ENCODE data around the gene ETS2.
A peak's percentile ranks its signal among the peaks of the same experiment; 100 is the strongest.

Gene ETS2

GRCh38 chr21:38780879-38781278, 24.9 kb upstream of the ETS2 start:
- no peak for DNase-seq

DNA sequence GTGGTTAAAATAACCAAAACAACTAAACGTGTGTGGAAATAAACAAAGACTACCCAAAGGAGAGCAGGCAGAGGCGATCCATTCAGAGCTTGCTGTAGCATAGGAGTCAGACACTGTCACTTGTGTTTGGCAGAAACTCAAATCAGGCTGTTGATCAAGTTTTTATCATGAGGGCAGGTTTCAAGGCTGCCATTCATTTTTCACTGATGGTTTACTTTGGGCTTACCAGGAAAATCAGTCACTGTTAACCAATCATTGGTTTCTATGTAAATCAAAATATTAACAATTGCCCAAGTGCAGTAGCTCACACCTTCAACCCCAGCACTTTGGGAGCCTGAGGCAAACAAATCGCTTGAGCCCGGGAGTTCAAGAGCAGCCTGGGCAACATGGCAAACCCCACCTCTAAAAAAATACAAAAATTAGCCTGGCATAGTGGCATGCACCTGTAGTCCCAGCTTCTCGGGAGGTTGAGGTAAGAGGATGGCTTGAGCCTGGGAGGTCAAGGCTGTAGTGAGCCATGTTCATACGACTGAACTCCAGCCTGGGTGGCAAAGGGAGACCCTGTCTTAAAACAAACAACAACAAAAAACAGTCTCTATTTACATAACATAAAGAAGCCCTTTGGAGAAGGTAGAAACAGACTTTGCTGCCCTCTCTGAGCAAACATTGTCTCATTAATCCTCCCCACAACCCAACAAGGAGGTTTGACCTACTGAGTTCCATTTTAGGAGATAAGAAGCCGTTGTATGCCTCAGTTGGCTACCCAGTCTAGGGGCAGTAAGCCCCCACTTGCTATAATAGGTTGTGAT, 21.1 kb upstream of the ETS2 start:
- DNase-seq: no peak

GRCh38 chr21:38785483-38785882, 20.2 kb upstream of the ETS2 start:
- DNase-seq: no peak

DNA sequence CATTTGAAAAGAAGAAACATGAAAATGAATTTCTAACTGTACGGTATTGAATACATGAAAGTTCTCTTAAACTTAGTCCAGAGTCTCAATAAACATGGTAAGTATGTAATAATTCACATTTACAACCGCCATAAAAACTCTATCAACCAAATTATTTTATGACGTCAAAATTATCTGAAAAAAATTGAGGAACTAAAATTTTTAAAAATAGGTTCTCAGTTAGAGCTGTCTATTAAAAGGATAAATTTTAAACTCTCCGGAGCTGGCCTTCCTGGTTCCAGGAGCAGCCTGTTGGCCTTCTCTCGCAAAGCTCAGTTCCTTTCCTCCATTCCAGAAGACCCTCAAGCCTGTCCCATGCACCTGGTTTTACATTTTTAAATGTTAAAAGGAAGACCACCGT, 18.7 kb upstream of the ETS2 start:
- no peak for DNase-seq

DNA sequence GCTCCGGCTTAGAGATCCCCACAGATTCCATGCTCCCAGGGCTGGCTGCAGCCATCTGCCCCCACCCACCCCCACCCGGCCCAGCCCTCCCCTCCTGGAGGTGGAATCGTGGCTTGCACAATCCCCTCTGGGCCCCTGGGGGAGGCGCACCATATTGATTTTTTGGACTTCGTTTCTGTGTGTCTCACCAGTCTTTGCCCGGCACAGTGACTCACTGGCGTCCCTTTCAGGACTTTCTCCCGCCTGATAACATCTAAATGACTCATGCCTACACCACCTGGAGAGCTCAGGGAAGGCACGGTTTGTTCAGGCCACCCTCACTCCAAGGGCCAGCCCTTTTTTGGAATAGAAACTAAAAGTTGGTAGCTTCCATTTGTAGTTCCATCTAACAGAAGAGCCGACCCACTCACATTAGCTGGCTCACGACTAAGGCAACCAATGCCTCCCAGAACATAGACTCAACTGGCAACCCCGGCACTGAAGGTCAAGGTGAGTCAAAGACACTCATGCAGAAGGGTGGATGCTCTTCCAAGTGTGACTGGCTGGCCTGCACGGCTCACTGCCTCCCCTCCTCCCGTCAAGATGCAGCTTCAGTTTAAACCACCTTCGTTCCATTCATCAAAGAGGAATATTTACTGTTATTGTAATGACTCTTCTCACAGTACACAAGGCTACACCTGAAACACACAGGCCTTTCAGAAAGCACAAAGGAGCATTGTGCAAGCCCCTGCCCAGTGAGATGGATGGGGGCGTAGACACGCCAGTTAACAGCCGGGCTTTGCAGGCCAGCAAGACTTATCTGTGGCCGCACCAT, 18.1 kb upstream of the ETS2 start:
- peak; percentile 48 for DNase-seq

DNA sequence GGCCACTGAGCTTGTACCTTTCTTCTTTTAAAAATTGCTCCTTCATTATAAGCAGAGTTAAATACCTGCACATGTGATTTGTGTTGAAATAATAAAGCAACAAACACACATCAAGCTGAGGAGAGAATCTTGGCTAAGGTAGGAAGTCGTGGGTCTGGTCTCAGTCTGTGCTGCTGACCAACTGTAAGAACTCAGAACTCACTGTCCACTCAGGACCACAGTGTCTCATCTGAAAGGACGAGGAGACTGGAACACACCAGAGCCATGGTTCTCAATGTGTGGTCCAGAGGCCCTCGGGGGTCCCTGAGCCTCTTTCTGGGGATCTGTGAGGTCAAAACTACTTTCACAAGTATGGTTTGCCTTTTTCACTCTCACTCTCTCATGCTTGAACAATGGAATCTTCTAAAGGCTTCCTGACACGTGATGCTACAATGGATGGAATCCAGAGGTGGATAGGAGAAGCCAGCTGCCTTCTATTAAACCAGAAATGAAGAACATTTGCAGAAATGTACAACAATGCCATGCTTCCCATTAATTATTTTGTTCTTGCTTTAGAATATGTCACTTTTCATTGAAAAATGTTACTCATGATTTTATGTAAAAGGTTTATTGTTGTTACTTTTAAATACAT, 17.3 kb upstream of the ETS2 start:
- no peak for DNase-seq

DNA sequence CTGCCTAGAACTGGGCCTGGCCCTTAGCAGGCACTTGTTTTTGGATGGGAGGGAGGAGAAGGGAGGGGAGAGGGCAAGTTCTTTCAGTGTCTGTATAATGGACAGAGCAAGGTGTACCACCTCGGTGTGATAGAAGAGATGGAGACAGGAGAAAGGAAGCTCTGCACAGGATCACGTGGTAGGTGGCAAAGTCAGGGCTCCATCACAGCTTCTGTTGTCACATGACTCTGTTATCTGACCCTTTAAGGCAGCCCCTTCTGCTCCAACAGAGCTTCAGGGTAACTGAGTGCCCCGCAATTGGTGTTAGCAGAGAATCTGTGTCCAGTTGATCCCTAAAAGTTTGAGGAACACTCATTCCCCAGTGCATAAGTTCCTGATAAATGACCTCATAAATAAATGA, 16.5 kb upstream of the ETS2 start:
- DNase-seq: no peak

- no peak for DNase-seq
Observed at GRCh38 chr21:38790059-38790458, 15.7 kb upstream of the ETS2 start.

GRCh38 chr21:38790961-38791360, 14.8 kb upstream of the ETS2 start:
- no peak for DNase-seq

- no peak for DNase-seq
Observed at GRCh38 chr21:38792676-38793459, 12.9 kb upstream of the ETS2 start.

- DNase-seq: peak; percentile 96
Observed at GRCh38 chr21:38793926-38794713, 11.6 kb upstream of the ETS2 start.

DNA sequence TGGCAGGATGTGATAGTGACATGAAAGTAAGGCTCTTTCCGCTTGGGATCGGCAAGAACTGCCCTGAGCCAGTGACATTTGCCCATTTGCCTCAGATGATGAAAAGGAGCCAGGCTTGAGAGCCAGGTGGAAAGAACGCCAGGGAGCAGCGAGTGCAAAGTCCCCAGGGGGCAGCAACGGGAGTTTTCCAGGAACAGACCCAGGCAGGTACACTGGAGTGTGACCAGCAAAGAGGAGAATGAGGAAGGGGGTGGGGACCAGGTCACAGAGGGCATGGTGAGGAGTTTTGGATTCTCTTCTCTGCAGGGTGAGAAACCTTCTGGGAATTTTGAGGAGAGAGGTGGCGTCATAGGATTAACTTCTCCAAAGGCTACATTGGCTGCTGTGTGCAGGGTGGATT, 10.8 kb upstream of the ETS2 start:
- DNase-seq: peak; percentile 58

- no peak for DNase-seq
Observed at GRCh38 chr21:38795475-38795874, 10.3 kb upstream of the ETS2 start.

DNA sequence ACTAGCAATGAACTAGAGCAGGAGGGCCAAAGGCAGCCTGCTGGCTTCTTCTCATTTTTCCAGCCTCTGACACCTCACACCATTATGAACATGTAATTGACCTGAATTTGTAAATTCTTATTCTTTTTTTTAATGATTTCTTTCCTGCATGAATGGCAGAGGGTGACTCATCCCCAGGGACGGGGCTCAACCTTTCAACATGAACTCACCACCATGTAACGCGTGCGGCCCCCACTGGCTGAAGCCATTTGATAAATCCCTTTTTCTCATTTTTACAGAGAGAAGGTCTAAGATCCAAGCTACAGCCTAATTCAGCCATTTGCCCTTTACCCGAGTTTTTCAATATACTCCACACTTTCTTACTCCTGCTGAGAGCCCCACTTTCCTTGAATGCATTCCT, 9.3 kb upstream of the ETS2 start:
- no peak for DNase-seq

DNA sequence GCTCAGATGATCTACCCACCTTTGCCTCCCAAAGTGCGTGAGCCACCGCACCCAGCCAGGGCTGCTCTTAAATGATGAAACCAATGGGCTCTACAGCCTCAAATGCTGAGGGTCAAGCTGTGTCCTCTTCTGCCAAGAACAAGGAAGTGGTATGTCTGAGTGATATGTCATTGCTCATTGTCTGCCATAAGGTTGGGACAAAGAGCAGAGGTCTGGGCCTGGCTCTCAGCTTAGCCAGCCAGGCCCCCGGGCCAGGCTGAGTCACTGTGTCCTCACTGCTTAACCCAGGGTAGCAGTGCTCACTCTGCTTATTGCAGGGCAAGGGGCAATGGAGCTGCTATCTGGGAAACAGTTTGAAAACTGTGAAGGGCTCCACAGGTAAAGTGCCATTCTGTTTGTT, 8.3 kb upstream of the ETS2 start:
- no peak for DNase-seq

- DNase-seq: no peak
Observed at GRCh38 chr21:38798081-38798480, 7.6 kb upstream of the ETS2 start.

GRCh38 chr21:38798481-38798882, 7.2 kb upstream of the ETS2 start:
- peak; percentile 42 for DNase-seq

DNA sequence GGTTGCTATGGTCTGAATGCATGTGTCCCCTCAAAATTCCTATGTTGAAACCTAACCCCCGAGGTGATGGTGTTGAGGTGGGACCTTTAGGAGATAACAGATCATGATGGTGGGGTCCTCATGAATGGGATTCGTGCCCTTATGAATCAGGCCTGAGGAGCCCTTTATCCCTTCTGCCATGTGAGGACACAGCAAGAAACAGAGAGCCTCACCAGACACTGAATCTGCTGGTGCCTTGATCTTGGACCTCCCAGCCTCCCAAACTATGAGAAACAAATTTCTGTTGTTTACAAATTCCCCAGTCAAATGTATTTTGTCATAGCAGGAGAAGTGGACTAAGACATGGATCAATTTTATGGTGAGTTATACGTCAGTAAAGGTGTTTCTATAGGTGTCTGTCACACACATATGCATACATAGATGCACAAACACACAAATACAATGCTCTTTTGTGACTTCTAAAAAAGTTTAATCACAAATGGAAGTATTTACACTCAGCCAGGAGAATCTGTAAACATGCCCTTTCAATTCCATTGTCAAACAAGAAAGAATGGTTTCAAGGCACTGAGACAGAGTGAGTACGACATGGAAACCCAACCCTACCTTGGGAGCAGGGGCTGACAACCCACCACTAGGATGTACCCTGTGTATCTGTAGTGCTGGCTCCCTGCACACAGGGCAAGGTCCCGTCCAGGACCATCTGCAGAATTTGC, 5.5 kb upstream of the ETS2 start:
- DNase-seq: no peak

DNA sequence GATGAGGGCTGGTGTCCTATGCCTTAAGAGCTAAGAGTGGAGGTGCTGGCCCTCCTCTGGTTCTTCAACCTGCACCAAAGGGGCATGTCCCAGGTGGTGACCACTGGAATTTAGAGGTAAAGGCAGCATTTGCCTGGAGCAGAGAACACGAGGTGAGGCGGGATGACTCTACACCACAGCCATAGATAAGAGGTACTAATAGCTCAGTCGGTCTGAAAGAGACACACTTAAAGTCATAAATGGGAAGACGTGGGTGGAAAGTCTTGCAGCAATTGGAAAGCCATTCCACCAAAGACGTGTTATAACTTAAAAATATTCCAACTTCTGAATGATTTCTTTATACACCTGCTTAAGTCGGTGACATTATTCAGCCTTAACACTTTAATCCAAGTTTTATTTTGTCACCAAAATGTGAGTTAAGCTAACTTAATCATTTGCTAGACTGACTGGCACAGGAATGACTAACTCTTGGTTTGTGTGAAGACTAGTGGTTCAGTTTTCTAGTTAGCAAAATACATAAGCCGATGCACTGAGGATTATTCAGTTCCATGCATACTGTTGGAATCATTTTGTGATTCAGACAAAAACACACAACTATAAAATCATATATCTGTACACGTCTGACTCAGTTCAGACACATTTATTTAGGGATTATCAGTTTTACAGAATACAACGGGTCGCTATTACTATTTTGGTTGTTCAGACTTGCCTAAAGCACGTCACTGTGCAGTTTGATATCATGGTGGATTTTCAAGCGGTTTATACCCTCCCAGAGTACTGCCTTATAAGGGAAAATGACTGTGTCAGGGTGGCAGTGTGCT, 4.6 kb upstream of the ETS2 start:
- no peak for DNase-seq

Measured in NCI-H510A treated with DMSO at 0.1 percent for 48 hours (cell line).